GM21390 (cell line): ENCODE measurements around the gene PQBP1.
"Not testable (repeated sequence)": the region's sequence is repeated elsewhere in the genome, so short reads cannot be mapped to it uniquely, and the experiment has no call there.

Experiments used
- ATAC-seq: cut with Tn5 transposase; IDR thresholded peaks from one replicate; pipeline ENCODE4 v1.9.1; 2021; ENCODE audit not compliant: unreplicated experiment

Gene PQBP1

GRCh38 chrX:48897625-48898306, at the start of gene PQBP1, which contains the start of gene TIMM17B:
Gene PQBP1, plus strand, starts transcription at chrX:48897930. Its CDS starts 580 bp downstream, at chrX:48898510.
Gene TIMM17B, minus strand, starts transcription at chrX:48897768. Its CDS starts 19 bp downstream, at chrX:48897749.
- peak; percentile 89 for ATAC-seq

- ATAC-seq: no peak
Measured at GRCh38 chrX:48848847-48849246, 48.9 kb upstream of the PQBP1 start.

GRCh38 chrX:48852857-48853256, 44.9 kb upstream of the PQBP1 start:
- no peak for ATAC-seq

- not testable (repeated sequence) for ATAC-seq
Measured at GRCh38 chrX:48853494-48853893, 44.2 kb upstream of the PQBP1 start.

- not testable (repeated sequence) for ATAC-seq
Measured at GRCh38 chrX:48854121-48854804, 43.5 kb upstream of the PQBP1 start.

- ATAC-seq: no peak
Measured at GRCh38 chrX:48854898-48855297, 42.8 kb upstream of the PQBP1 start.

- no peak for ATAC-seq
Measured at GRCh38 chrX:48864210-48864609, 33.5 kb upstream of the PQBP1 start.

- ATAC-seq: not testable (repeated sequence)
Measured at GRCh38 chrX:48872017-48872416, 25.7 kb upstream of the PQBP1 start.

- not testable (repeated sequence) for ATAC-seq
Measured at GRCh38 chrX:48876944-48877343, 20.8 kb upstream of the PQBP1 start.

- no peak for ATAC-seq
Measured at GRCh38 chrX:48883729-48884128, 14.0 kb upstream of the PQBP1 start.

- not testable (repeated sequence) for ATAC-seq
Measured at GRCh38 chrX:48886586-48886985, 11.1 kb upstream of the PQBP1 start.

- no peak for ATAC-seq
Measured at GRCh38 chrX:48890296-48890925, 7.3 kb upstream of the PQBP1 start.

GRCh38 chrX:48890934-48891401, 6.8 kb upstream of the PQBP1 start:
- ATAC-seq: peak; percentile 43

- peak; percentile 80 for ATAC-seq
Measured at GRCh38 chrX:48891402-48892288, 6.1 kb upstream of the PQBP1 start.

GRCh38 chrX:48892896-48893295, 4.8 kb upstream of the PQBP1 start:
- no peak for ATAC-seq

- no peak for ATAC-seq
Measured at GRCh38 chrX:48893556-48894348, 4.0 kb upstream of the PQBP1 start.

- ATAC-seq: no peak
Measured at GRCh38 chrX:48894891-48895290, 2.8 kb upstream of the PQBP1 start.

GRCh38 chrX:48896611-48897011, 1.1 kb upstream of the PQBP1 start:
- ATAC-seq: no peak

- ATAC-seq: no peak
Measured at GRCh38 chrX:48897157-48897624, 539 bp upstream of the PQBP1 start.

- ATAC-seq: no peak
Measured at GRCh38 chrX:48899078-48899410, 1.3 kb downstream of the PQBP1 start.
